Right lung (tissue), 10 donors: ENCODE measurements around the gene OR4E2. TPM values are rescaled to one million over a fixed set of nuclear protein-coding genes. Genes with fewer than 3 reads are reported as not detected.
"Not testable (repeated sequence)": the region's sequence is repeated elsewhere in the genome, so short reads cannot be mapped to it uniquely, and the experiment has no call there.

ENCODE experiments used
- DNase-seq, 2 donors: peaks; one replicate each; pipeline ENCODE4 v3.0.0-alpha.2; 2013
- long read RNA-seq, 8 donors: transcript quantifications; one replicate each; lab custom pipeline, GENCODE V29; 2026
- polyA plus RNA-seq, 5 donors: library from polyadenylated mRNA; unstranded; fragments of 120-200 nt; gene quantifications; one replicate each; pipeline versions ENCODE4 v1.2.1 to v1.2.3, GENCODE V29; 2013; ENCODE audit warnings: inconsistent platforms in 1 of 5, low replicate concordance in 1 of 5; ENCODE audit not compliant: insufficient read length in 5 of 5, insufficient read depth in 1 of 5

The OR4E2 gene, protein sequence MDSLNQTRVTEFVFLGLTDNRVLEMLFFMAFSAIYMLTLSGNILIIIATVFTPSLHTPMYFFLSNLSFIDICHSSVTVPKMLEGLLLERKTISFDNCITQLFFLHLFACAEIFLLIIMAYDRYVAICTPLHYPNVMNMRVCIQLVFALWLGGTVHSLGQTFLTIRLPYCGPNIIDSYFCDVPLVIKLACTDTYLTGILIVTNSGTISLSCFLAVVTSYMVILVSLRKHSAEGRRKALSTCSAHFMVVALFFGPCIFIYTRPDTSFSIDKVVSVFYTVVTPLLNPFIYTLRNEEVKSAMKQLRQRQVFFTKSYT
- under 1 TPM in 1 of 5 donors, not detected in 4; 0.05 TPM for polyA plus RNA-seq
- long read RNA-seq, donor 1, result 0 reads
- long read RNA-seq, donor 2, result 0 reads
- long read RNA-seq, donor 3, result 0 reads
- long read RNA-seq, donor 4, result 0 reads
- long read RNA-seq, donor 5, result 0 reads
- long read RNA-seq, donor 6, result 0 reads
- long read RNA-seq, donor 7, result 0 reads
- long read RNA-seq, donor 8, result 0 reads

DNA sequence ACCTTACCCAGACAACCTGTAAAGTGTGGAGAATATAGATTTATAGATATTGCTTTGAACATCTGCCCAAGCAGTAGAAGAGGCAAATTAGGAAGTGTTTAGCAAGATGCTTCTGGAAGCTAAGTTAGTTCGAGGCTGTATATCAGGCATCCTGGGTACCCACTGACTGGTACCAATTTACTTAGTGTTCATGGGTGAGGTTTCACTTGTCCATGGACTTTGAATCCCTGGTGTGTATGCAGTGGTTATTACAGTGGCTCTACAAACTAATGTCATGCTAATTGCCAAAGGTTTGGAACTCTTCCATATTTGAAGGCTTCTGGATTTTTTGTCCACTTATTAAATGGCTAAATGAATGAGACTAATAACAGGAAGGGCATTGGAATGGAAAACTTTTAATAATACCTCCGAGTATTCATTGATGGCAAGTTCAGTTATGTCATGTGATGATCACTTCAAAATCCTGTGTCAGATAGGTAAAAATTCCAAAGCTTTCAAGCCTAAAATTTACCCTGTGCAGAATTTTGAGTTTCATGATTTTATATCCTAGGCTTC, at the start of gene OR4E2:
Gene OR4E2, plus strand, starts transcription at position 505 of the 555 bp plus-strand sequence. CDS start 11,248 bp downstream, outside the sequence.
- DNase-seq, result no peak

DNA sequence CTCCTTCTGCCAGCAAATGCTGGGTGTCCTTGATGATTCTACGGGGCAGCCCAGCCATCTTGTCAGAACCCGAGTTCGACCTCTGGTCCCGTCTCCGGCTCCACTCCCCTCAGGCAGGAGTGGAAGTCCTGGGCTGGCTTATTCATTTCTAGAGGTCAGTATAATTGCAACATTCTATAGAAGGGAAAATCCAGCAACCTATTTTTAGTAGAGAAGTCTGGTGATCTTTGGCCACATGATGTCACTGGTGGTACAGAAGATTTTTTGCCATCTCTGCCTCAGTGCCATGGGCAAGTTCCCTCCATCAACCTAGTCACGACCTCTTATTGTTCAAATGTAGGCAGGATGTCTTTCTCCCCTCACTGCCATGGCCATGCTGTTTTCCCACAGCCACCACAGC, 41.3 kb upstream of the OR4E2 start:
- no peak for DNase-seq

DNA sequence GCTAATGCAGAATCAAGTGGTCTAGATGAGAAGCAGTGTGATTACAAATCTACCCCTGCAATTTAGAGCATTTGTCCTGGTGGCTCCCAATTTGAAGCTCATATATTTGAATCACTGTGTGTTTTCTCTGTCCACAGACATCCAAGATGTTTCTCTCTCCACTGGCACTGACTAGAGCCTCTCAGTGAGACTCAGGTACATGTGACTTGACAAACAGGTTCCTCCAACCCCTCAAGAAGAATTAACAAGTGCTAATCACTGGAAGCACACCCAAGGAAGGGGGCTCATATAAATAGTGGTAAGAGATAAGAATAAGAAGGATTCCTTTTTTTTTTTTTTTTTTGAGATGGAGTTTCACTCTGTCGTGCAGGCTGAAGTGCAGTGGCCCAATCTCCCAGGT, 39.4 kb upstream of the OR4E2 start:
- DNase-seq, result peak in 1 of 2 donors; percentile 2

DNA sequence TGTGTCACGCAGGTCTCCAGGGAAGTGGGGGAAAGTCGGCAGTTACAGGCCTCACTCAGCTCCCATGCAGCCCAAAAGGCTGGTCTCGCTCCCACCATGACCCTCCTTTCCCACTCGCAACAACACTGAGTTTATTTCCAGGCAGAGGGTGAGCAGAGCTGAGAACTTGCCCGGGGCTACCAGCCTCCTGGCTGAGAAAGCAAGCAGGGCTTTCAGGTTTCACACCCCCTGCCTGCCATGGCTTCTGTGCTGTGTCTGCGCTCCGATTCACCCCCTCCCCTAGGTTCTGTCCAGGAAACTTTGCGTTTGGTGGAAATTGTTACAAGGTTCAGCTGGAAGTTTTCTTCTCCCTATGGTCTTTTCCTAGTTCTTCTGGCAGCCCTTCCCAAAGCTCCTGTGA, 36.0 kb upstream of the OR4E2 start:
- no peak for DNase-seq

DNA sequence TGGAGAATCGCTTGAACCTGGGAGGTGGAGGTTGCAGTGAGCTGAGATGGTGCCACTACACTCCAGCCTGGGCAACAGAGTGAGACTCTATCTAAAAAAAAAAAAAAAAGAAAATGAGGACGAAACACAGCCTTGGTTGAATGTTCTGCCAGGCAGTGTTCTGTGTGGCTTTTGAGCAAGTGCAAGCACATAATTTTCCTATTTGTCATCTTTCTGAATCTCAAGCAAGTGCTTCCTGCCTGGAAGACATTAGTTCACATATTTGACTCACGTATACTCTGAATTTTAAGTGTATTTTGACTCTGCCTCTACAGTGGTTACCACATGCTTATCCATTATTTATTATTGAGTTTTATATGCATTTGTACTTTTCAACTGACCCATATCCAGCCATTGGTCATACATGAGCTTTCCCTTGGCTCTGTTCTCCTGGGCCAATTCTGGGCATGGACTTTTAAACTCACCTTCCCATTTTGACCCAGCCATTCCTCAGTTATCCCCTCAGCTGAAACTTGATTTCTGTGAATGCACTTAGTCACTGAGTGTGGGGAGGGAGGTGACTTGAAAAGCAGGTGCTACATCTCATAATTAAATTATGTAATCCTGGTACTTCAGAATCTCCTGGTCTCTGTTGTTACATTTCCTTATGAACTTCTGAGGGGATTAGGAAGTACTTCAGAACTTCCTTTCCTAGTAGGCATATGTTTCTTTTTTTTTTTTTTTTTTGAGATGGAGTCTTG, 27.0 kb upstream of the OR4E2 start:
- DNase-seq, result no peak

DNA sequence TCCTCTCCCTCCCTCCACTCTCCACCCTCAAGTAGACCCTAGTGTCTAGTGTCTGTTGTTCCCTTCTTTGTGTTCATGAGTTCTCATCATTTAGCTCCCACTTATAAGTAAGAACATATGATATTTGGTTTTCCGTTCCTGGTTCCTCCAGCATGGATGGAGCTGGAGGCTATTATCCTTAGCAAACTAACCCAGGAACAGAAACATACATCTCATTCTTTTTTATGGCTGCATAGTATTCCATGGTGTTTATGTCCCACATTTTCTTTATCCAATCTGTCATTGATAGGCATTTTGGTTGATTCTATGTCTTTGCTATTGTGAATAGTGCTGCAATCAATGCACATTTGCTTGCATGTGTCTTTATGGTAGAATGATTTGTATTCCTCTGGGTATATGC, 23.1 kb upstream of the OR4E2 start:
- DNase-seq, result not testable (repeated sequence)

DNA sequence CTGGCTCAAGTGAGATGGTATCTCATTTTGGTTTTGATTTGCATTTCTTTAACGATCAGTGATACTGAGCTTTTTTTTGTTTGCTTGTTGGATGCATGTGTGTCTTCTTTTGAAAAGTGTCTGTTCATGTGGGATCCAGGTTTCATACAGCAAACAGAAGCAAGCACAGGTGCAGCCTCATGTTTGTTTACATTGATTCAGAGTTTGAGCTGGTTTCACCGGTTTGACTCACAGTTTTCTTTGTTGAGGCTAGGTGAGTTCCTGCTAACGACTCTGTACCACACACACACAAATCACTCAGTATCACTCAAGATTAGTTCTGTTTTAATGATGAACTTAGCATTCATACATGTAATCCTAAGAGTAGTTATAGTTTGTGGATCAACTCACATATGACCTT, 22.6 kb upstream of the OR4E2 start:
- DNase-seq, result no peak

DNA sequence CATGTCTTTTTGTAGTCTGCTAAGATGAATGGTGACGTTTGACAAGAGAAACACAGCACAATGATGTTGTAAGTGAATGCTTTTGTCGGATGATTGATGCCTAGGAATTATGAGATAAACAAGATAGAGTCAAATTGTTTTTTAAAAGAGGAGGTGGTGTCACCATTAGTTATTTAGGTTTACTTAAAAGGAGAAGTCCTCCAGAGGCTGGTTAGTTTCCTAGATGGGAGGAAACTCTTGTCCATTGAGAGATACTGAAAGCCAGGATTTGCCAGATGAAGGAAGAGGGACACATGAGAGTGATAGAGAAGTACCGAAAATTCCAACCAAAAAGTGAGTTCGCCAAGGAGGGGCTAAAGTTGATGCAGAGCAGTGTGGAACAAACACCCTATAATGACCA, 18.8 kb upstream of the OR4E2 start, which contains the start of gene OR10G2:
Gene OR10G2, minus strand, starts transcription at position 101 of the 400 bp plus-strand sequence. Its CDS starts 98 bp downstream, at position 3.
- DNase-seq, result no peak

DNA sequence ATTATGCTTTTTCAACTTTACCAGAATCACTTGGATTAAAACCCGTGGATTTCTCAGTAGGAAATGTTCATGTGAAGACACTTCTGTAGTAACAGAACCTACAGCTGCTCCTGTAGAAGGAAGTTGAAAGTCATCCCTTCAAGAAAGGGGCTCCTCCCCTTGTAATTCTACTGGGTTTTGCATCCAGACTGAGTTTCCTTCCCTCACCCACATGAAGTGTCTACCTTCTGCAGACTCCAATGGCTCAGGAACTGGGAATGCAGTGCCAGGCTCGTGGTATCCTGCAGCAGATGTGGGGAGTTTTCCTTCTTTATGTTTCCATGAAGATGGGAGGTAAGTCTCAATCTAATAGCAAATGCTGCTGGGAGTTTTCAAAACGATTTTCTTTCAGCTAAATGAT, 11.0 kb upstream of the OR4E2 start:
- DNase-seq, result no peak

DNA sequence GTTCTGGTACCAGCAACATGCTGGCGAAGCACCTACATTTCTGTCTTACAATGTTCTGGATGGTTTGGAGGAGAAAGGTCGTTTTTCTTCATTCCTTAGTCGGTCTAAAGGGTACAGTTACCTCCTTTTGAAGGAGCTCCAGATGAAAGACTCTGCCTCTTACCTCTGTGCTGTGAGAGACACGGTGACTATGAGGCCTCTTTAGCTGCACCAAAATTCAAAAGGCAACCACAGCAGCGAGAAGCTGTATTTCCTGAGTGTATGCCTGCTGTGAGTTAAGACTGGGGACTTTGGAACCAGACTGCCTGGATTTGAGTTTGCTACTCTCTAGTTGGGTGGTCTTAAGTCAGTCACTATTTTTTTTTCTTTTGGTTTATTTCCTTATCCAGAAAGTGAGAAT, 10.2 kb upstream of the OR4E2 start:
- no peak for DNase-seq

DNA sequence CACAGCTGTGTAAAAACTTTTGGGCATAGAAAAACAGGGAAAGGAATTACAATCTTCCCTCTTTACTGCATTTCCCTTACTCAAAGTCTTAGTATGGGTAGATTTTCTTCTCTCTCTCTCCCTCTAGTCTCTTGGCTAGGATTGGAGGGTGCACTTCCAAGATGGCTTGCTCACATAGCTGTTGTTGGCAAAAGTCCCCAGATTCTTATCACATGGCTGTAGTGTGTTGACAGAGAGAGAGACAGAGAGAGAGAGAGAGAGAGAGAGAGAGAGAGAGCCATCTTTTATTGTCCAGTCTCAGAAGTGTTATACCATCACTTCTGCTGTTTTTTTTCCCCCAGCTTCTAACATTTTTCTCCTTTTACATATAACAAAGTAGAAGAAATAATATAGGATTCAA, 6.3 kb upstream of the OR4E2 start:
- no peak for DNase-seq

DNA sequence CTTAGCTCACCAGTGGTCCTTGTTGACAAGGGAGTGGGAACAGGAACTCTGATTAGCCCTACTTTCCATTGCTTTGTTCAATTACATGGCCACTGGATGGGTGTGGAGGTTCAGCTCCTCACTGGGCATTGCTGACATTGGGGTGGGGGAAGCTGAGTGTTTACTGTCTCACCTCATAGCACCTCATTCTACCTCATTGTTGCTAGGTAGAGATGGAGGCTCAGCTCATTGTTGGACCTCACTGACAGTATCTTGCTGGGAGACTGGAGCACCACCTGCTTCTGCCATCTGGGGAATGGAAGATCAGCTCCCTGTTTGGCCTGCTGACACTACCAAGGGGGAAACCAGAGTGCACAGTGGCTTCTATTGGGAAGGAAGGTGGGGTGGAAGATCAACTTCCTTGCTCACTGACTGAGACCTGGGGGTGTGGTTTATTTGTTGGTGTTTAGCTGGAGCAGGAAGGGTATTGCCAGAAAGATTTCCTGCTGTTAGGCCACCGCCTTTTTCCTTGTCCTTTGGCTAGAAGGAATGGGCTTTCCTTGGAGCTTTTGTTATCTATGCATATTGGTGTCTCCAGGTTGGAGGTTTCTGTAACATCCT, 1.3 kb upstream of the OR4E2 start:
- no peak for DNase-seq

DNA sequence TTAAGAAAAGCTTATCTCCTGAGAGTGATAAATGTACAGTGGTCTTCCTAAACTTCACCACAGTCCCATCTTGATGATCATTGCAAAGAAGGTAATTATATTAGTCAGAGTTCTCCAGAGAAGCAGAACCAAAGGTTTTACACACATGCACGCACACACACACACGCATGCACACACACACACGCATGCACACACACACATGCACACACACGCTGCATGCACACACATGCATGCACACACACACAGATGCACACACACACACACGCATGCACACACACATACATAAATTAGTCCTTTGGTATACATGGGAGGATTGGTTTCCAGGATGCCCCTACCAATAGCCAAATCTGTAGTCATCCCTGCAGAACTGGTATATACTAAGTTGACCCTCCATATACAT, 580 bp downstream of the OR4E2 start:
- DNase-seq, result no peak

DNA sequence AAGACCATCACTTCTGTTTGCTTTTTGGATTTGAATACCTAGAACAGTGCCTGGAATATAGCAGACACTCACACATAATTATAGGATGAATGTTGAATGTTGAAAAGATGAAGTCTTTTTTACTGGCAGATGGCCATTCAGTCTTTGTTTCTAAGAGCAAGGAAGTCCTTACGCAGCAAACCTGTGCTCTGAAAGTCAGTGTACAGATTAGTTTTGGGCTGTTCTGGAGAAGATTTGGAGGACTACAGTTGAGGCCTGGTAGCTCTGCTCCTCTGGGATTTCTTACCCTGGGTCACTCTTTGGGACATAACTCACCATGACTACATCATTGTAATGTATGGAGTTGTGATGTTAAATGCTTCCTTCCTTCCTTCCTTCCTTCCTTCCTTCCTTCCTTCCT, 3.3 kb downstream of the OR4E2 start:
- no peak for DNase-seq

DNA sequence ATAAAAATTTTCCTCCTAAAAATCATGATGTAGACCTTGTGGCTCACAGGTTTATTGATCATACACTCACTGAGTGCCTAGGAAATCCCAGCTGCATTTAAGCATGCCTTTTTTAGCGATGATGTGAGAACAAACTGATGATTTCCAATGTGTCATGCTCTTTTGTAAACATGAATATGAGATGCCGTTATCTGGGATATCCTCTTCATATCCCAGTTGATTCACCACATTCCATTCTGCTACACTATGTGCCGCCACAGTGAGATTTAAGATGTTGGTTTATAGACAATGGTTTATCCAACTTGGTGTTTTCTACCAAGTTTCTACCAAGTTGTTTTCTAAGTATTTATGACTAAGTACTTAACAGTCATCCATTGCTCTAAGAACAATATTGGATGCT, 14.7 kb downstream of the OR4E2 start:
- DNase-seq, result no peak

DNA sequence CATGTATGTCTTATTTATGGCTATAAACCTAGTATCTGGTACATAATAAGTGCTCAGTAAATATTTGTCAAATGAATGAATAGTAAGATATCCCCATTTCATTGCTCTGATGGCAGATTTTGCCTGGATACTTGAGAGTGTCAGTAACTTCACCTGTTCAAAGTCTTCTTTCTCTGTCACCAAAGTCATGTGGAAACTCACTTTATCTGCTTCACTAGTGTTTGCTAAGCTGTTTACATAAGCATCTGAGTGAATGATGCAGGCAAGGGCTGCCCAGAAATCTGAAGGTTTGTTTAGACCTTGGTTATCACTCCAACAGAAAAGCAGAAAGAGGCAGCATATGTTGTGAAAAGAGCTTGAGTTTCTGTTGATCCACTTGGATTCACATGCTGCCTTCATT, 15.6 kb downstream of the OR4E2 start:
- DNase-seq, result no peak

DNA sequence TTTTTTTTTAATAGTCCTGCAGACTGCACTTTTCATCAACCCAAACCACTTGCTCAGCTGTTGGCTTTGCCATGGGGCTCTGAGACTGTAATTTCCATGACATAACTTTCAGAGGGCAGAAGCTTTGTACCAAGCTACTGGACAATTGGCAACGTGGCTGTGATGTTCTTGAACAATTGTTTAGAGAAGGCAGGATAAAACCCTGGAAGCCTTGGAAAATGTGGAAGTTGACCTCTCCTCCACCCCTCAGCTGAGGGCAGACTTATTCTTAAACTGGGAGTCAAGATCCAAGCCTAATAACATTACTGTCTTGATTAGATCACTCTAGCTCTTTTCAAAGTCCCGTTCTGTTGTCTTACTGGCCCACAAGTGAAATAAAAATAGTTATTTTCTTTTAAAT, 17.7 kb downstream of the OR4E2 start:
- DNase-seq, result no peak

DNA sequence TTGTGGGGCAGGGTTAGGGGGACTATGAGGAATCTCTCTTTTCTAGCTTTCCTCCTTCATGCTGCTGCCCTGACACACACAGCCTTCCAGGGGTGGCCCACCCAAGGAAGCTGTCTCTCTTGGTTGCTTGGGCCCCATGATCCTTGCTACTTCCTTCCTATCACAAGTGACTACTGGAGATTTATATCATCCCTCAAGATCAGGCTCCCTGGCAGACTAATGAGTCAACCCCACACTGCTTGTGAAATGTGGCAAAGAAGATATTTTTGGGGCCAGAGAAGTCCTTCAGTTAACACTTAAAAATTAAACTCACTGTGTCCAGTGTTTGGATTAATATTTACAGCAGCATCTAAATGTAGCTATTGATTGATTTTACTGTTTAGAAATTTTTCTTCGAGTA, 18.5 kb downstream of the OR4E2 start:
- DNase-seq, result no peak

DNA sequence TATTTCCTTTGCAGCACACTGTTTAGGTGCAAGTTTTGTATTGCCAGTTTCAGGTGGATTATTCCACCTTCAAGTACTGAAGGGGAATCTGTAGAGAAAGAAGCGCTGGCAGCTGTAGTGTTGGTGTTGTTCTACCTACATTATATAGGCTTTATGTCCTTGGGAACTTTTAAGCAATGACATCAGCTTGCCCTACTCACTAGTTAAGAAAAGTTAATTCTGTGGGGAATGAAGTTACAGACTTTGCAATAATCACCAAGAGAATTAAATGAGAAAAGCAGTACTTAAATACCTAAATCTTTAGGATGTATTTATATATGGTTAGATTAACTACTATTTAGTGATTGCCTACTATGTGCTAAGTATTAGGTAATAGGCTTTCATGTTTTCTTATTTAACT, 20.1 kb downstream of the OR4E2 start, which contains the start of gene OR4E1:
Gene OR4E1, minus strand, starts transcription at position 101 of the 400 bp plus-strand sequence. CDS start 2,883 bp downstream, outside the sequence.
- no peak for DNase-seq

DNA sequence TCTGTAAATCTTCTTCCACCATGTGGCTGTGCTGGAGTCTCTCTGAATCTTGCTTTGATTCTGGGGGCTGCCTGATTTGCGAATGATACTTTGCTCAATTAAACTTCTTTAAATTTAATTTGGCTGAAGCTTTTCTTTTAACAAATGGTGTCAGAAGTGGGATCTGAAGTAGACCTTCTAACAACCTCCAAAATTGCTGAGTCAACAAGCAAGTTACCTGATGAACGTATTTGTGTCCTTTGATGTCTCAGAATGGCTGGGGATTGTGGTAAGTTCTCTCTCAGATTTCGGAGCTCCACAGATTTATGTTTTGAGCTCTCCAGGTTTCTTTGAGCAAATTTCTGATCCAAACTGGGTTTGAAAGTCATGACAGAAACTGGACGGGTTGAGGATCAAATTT, 21.9 kb downstream of the OR4E2 start:
- DNase-seq, result no peak

DNA sequence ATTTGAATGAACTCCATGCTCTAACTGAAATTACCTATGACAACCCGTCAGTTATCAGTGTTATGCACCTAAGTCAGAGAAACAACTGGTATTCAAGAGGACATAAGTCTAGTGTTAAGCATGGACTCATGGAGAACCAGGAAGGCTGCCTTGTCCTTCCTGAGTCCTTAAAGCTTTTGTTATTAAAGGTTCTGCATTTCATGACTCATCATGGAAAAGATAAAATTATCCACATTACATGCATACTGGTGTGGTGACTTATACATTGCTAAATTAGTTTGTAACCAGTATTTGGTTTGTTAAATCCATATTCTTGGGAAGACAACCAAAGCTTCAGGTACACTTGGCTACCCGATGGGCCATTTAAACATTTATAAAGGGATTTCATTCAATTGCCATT, 26.4 kb downstream of the OR4E2 start:
- no peak for DNase-seq

DNA sequence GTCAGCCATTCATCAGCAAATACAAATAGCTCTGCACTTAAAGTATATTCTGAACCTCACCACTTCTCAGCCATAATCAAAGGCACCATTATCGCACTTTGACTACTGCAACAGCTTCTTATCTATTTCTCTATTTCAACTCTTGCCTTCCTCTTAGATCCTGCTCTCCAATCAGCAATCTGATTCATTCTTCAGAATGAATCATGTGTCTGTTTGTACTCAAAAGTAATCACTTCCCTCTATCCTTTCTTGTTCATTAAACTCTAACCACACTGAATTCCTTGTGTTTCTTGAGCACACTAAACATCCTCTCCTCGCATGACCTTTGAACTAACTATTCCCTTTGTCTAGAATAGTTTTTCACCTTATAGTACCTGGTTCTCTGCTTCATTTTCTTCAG, 32.8 kb downstream of the OR4E2 start:
- no peak for DNase-seq
